GM18505 (cell line): ENCODE results near the gene ALG14.

ENCODE experiments used
- ATAC-seq: cut with Tn5 transposase; IDR thresholded peaks from one replicate; pipeline ENCODE4 v1.9.1; 2021; ENCODE audit not compliant: unreplicated experiment
- POLR2A ChIP-seq: IDR thresholded peaks from 4 replicates; pipeline ENCODE4 v1.6.1; 2011; ENCODE audit warnings: borderline replicate concordance; ENCODE audit not compliant: insufficient read depth, insufficient read length; ENCODE audit errors: extremely low read depth

Gene ALG14

DNA sequence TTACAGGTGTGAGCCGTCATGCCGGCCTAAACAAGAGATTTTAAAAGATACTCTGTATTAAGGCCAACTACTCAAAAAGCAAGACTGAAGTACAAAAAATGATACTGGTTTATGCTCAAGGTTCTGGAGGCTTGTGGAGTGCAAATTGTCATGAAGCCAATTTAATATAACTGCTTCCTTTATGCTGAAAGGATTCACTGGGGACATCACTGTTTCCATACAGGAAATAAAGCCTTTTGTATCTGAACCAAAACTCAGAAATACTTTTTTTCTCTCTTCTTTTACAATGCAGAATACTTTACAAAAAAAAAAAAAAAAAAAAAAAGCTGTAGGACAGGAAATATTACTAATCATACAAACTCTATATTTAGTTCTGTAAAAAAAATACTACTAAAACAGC lies 90.4 kb downstream of the ALG14 start:
- TF ChIP-seq POLR2A, result no peak
- ATAC-seq, result no peak

GRCh38 chr1:94981575-94981973 lies 91.2 kb downstream of the ALG14 start:
- no peak for TF ChIP-seq POLR2A
- no peak for ATAC-seq

- TF ChIP-seq POLR2A, result no peak
- ATAC-seq, result no peak
These were observed 91.9 kb downstream of the ALG14 start for GRCh38 chr1:94980582-94981574.

DNA sequence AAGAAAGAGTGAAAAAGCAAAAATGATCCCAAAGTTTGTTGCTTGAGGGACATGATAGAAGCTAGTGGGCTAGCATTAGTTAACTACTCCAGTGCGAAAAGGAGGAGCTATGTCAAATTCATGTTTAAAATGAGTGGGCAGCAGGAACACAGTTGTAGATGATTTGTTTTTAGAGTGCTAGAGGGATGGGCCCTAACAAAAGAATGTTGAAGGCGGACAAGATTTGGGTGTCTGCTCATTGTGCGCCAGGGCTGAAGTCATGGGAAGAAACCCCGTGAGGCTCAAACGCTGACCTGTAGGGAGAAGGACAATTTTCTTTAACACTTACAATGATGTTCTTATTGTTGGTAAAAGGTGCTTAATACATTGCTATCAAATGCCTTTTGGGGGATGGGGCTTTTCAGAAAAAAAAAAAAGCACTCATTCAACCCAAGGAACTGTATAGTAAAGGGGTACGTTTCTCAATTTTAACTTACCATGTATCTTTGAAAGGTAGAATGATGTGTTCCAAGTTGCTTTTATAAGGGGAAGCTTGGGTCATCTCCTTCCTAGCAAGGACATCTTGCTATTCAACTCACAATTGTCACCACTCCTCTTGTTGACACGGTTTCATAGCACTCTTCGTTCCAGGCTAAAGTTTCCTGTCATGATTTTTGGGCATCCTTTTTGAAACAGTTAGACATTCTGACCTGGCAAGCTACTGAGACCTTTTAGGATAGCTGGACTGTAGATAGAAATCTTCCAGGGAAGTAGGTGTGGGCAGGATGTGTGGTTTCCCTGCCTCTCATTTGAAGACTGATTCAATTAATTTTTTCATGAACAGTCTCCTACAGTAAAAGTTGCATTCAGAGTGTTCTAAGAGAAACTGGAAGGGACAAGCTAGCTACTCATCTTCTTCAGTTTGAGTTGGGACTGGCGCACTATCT lies 92.8 kb downstream of the ALG14 start:
- no peak for TF ChIP-seq POLR2A
- no peak for ATAC-seq

DNA sequence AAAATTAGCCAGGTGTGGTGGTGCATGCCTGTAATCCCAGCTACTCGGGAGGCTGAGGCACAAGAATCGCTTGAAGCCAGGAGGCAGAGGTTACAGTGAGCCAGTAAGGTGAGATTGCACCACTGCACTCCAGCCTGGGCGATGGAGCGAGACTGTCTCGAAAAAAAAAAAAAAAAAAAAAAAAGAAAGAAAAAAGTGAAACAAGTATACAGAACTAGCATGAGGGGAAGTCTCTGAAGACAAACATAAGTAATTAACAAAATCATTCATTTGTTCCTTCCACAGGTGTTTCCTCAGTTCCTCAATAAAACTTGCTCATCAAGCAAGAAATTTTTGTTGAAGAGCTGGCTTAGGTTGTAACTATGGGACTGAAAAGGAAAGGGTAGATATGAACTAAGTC lies 93.6 kb downstream of the ALG14 start:
- no peak for TF ChIP-seq POLR2A
- ATAC-seq, result no peak

DNA sequence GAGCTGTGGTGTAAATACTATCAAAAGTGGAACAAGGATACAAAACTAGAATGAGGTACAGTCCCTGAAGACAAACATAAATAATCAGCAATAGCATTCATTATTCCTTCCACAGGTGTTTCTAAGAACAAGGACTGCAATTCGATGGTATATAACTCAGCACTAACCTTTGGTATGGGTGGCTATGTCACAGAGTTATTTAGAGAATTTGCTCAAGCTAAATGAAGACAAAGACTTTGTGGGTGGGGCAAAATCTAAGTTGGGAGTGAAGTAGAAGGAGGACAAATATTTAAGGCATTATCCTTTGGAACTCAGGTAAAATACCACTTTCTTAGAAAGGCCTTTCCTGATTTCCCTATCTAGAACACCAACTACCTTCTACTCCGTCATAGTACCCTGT lies 94.3 kb downstream of the ALG14 start:
- no peak for TF ChIP-seq POLR2A
- ATAC-seq, result no peak

- ATAC-seq, result no peak
These were observed 95.7 kb downstream of the ALG14 start for GRCh38 chr1:94976971-94977548.

DNA sequence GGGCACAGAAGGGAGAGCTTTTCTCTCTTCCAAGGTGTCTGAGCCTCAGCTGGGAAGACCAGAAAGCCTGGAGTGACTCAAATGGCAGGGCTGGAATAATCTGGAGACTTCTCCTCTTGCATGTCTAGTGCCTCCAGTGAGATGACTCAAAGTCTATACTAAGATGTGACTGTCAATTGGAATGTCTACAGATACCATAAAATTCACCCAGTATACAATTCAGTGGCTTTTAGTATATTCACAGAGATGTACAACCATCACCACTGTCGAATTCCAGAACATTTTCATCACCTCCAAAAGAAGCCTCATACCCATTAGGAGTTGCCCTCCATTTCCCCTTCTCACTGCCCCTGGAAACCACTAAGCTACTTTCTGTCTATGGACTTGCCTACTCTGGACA lies 97.9 kb downstream of the ALG14 start:
- TF ChIP-seq POLR2A, result no peak
- no peak for ATAC-seq

More at GRCh38 chr1:94976971-94977548, 95.7 kb downstream of the ALG14 start:
- TF ChIP-seq POLR2A, result no peak

DNA sequence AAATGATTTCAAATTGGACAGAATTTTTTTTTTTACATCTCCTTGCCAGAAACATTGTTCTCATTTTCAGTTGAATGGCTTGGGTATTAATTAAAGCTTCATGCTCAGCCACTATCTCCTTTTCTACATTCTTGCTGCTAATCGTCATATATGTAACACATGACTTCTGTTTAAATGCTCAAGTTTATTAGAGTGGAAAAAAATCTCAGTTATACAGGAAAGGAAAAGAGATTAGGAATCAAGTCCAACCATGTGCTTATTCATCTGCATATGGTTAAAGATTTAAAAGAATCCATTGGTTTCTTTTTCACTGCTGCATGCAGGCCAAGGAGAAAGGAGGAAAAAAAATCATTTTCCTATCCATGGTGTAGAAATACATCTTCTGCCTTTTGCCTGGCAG lies 98.5 kb downstream of the ALG14 start:
- no peak for ATAC-seq
- TF ChIP-seq POLR2A, result no peak

- no peak for ATAC-seq
- no peak for TF ChIP-seq POLR2A
These were observed 99.3 kb downstream of the ALG14 start for GRCh38 chr1:94973309-94973922.

- ATAC-seq, result no peak
- TF ChIP-seq POLR2A, result no peak
These were observed 101.2 kb downstream of the ALG14 start for GRCh38 chr1:94971491-94971924.

- TF ChIP-seq POLR2A, result no peak
- ATAC-seq, result no peak
These were observed 102.0 kb downstream of the ALG14 start for GRCh38 chr1:94970783-94971182.

DNA sequence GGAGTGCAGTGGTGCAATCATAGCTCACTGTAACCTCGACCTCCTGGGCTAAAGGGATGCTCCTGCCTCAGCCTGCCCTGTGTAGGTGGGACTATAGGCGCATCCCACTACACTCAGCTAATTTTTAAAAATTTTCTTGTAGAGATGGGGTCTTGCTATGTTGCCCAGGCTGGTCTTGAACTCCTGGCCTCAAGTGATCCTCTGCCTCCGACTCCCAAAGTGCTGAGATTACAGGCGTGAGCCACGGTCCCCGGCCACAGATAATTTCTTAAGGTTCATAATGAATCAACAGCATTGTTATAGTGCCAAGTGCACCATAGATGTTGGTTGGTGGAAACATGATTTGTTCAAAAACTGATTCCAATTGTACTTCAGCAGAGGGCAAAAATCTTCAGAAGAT lies 103.6 kb downstream of the ALG14 start:
- ATAC-seq, result no peak
- no peak for TF ChIP-seq POLR2A
